SHP77 treated with DMSO at 0.1 percent for 48 hours (cell line): ENCODE results near the gene VPS13D.

ENCODE experiments used
- DNase-seq: peaks from one replicate; lab custom pipeline; 2025; lab: John Stamatoyannopoulos, UW

VPS13D gene

GRCh38 chr1:12539705-12540579, 310.1 kb downstream of the VPS13D start:
- DNase-seq: no peak

- DNase-seq: no peak
These were observed 310.9 kb downstream of the VPS13D start for GRCh38 chr1:12540580-12541273.

GRCh38 chr1:12541274-12542137, 311.7 kb downstream of the VPS13D start:
- no peak for DNase-seq

- DNase-seq: no peak
These were observed 312.3 kb downstream of the VPS13D start for GRCh38 chr1:12542138-12542465.

GRCh38 chr1:12542616-12543592, 313.1 kb downstream of the VPS13D start:
- no peak for DNase-seq

- no peak for DNase-seq
These were observed 313.9 kb downstream of the VPS13D start for GRCh38 chr1:12543740-12544154.

- DNase-seq: no peak
These were observed 314.5 kb downstream of the VPS13D start for GRCh38 chr1:12544357-12544756.

GRCh38 chr1:12544992-12545391, 315.2 kb downstream of the VPS13D start:
- DNase-seq: no peak

GRCh38 chr1:12546771-12547585, 317.1 kb downstream of the VPS13D start:
- DNase-seq: no peak

- no peak for DNase-seq
These were observed 317.9 kb downstream of the VPS13D start for GRCh38 chr1:12547586-12548225.

- DNase-seq: no peak
These were observed 318.6 kb downstream of the VPS13D start for GRCh38 chr1:12548279-12548972.

GRCh38 chr1:12548973-12549459, 319.2 kb downstream of the VPS13D start:
- DNase-seq: no peak

GRCh38 chr1:12549460-12550349, 319.9 kb downstream of the VPS13D start:
- DNase-seq: peak; percentile 6

GRCh38 chr1:12551584-12551983, 321.8 kb downstream of the VPS13D start:
- DNase-seq: no peak

GRCh38 chr1:12552111-12552888, 322.5 kb downstream of the VPS13D start:
- no peak for DNase-seq

- no peak for DNase-seq
These were observed 323.4 kb downstream of the VPS13D start for GRCh38 chr1:12552951-12553921.
